COLO668 (cell line): ENCODE results near the gene GNA12.

Experiments
- DNase-seq: peaks from one replicate; lab custom pipeline; 2025; ENCODE audit not compliant: unreplicated experiment; lab: John Stamatoyannopoulos, UW

The GNA12 gene

GRCh38 chr7:2838873-2839578 lies 5.1 kb downstream of the GNA12 start:
- DNase-seq: no peak

GRCh38 chr7:2838451-2838850 lies 5.7 kb downstream of the GNA12 start:
- DNase-seq: no peak

GRCh38 chr7:2837496-2837895 lies 6.6 kb downstream of the GNA12 start:
- DNase-seq: no peak

GRCh38 chr7:2834748-2835441 lies 9.2 kb downstream of the GNA12 start:
- DNase-seq: no peak

GRCh38 chr7:2833083-2833910 lies 10.8 kb downstream of the GNA12 start:
- DNase-seq: no peak

- no peak for DNase-seq
Measured at GRCh38 chr7:2832461-2832860, 11.6 kb downstream of the GNA12 start.

GRCh38 chr7:2830609-2831376 lies 13.3 kb downstream of the GNA12 start:
- no peak for DNase-seq

- no peak for DNase-seq
Measured at GRCh38 chr7:2829040-2829439, 15.1 kb downstream of the GNA12 start.

- DNase-seq: no peak
Measured at GRCh38 chr7:2826771-2827170, 17.3 kb downstream of the GNA12 start.

GRCh38 chr7:2825559-2826227 lies 18.4 kb downstream of the GNA12 start:
- DNase-seq: no peak

- peak; percentile 79 for DNase-seq
Measured at GRCh38 chr7:2824678-2825461, 19.2 kb downstream of the GNA12 start.

GRCh38 chr7:2824026-2824677 lies 20.0 kb downstream of the GNA12 start:
- DNase-seq: no peak

GRCh38 chr7:2823130-2823529 lies 21.0 kb downstream of the GNA12 start:
- DNase-seq: no peak

- no peak for DNase-seq
Measured at GRCh38 chr7:2821842-2822507, 22.1 kb downstream of the GNA12 start.

GRCh38 chr7:2821161-2821841 lies 22.8 kb downstream of the GNA12 start:
- peak; percentile 65 for DNase-seq

- DNase-seq: no peak
Measured at GRCh38 chr7:2820508-2820934, 23.6 kb downstream of the GNA12 start.

GRCh38 chr7:2819954-2820397 lies 24.1 kb downstream of the GNA12 start:
- no peak for DNase-seq
